HepG2 (cell line): Measurements from ENCODE around the gene CD2.

ENCODE experiments used
- ZFX ChIP-seq: sonication (generic); formaldehyde crosslinking; IDR thresholded peaks from 2 replicates; pipeline ENCODE4 v1.4.0; 2020; ENCODE audit warnings: mild to moderate bottlenecking, low read depth, missing genetic modification reagents, moderate library complexity
- TF ChIP-seq, protein P1 (sequence below): sonication (generic); formaldehyde crosslinking; IDR thresholded peaks from 2 replicates; pipeline ENCODE4 v1.5.0; 2020; ENCODE audit warnings: mild to moderate bottlenecking, missing genetic modification reagents, moderate library complexity

- TF ChIP-seq, protein P1, sequence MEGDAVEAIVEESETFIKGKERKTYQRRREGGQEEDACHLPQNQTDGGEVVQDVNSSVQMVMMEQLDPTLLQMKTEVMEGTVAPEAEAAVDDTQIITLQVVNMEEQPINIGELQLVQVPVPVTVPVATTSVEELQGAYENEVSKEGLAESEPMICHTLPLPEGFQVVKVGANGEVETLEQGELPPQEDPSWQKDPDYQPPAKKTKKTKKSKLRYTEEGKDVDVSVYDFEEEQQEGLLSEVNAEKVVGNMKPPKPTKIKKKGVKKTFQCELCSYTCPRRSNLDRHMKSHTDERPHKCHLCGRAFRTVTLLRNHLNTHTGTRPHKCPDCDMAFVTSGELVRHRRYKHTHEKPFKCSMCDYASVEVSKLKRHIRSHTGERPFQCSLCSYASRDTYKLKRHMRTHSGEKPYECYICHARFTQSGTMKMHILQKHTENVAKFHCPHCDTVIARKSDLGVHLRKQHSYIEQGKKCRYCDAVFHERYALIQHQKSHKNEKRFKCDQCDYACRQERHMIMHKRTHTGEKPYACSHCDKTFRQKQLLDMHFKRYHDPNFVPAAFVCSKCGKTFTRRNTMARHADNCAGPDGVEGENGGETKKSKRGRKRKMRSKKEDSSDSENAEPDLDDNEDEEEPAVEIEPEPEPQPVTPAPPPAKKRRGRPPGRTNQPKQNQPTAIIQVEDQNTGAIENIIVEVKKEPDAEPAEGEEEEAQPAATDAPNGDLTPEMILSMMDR (CRISPR knock-in tag) = no peak
- TF ChIP-seq ZFX = no peak
Observed at GRCh38 chr1:116743535-116743934, 10.7 kb upstream of the CD2 start.
